Dermis microvascular lymphatic vessel endothelial cell (primary cell): ENCODE data around the gene ASB1. TPM values are rescaled to one million over a fixed set of nuclear protein-coding genes. Genes with fewer than 3 reads are reported as not detected.

ENCODE experiments used
- DNase-seq, 2 donors: peaks; one replicate each; pipeline versions ENCODE4 v3.0.0 to v3.0.0-alpha.2; 2010; ENCODE audit warnings: low read depth in 2 of 2
- total RNA-seq: library from RNA; depleted of rRNA; stranded (reverse); fragments of >200 nt; gene quantifications from 2 replicates; pipeline ENCODE4 v1.2.1, GENCODE V29; 2014

The ASB1 gene
- total RNA-seq, 1 donor from 2014 or later, result 5.8 TPM

- DNase-seq, result no peak
Observed at GRCh38 chr2:238422940-238423339, 3.8 kb upstream of the ASB1 start.

- DNase-seq, result no peak
Observed at GRCh38 chr2:238423561-238424312, 3.0 kb upstream of the ASB1 start.

GRCh38 chr2:238424313-238424700 lies 2.4 kb upstream of the ASB1 start:
- DNase-seq, result no peak

- no peak for DNase-seq
Observed at GRCh38 chr2:238425505-238425978, 1.2 kb upstream of the ASB1 start.

- DNase-seq, result no peak
Observed at GRCh38 chr2:238425979-238426567, 654 bp upstream of the ASB1 start.

- no peak for DNase-seq
Observed at GRCh38 chr2:238427435-238428162, 872 bp downstream of the ASB1 start.

- no peak for DNase-seq
Observed at GRCh38 chr2:238428866-238429265, 2.1 kb downstream of the ASB1 start.

- no peak for DNase-seq
Observed at GRCh38 chr2:238430781-238431180, 4.1 kb downstream of the ASB1 start.

- no peak for DNase-seq
Observed at GRCh38 chr2:238431456-238431855, 4.7 kb downstream of the ASB1 start.

GRCh38 chr2:238433300-238433915 lies 6.7 kb downstream of the ASB1 start:
- no peak for DNase-seq

GRCh38 chr2:238433941-238434845 lies 7.5 kb downstream of the ASB1 start:
- no peak for DNase-seq

GRCh38 chr2:238434846-238435751 lies 8.4 kb downstream of the ASB1 start:
- DNase-seq, result no peak

GRCh38 chr2:238435752-238436096 lies 9.0 kb downstream of the ASB1 start:
- no peak for DNase-seq

GRCh38 chr2:238438856-238439849 lies 12.4 kb downstream of the ASB1 start:
- DNase-seq, result peak in 1 of 2 donors; percentile 62

GRCh38 chr2:238439917-238440316 lies 13.2 kb downstream of the ASB1 start:
- no peak for DNase-seq

- no peak for DNase-seq
Observed at GRCh38 chr2:238440331-238440730, 13.6 kb downstream of the ASB1 start.

GRCh38 chr2:238440767-238441166 lies 14.0 kb downstream of the ASB1 start:
- no peak for DNase-seq

- DNase-seq, result peak in 1 of 2 donors; percentile 20
Observed at GRCh38 chr2:238441262-238442114, 14.8 kb downstream of the ASB1 start.
